Prostate gland (tissue), 2 donors: Measurements from ENCODE around the gene AFMID.

Source experiments
- CTCF ChIP-seq, 4 experiments: fragments of 200-600 bp in 2 of 4; fragments of 450-650 bp in 2 of 4; sonication (generic) in 2 of 4; IDR thresholded peaks; 1 replicate in 3 of 4; 2 replicates in 1 of 4; pipeline ENCODE4 v1.5.1; 2016 to 2019; ENCODE audit warnings: antibody characterized with exemption in 4 of 4, mild to moderate bottlenecking in 2 of 4, moderate library complexity in 2 of 4
- POLR2A ChIP-seq: fragments of 450-650 bp; IDR thresholded peaks from one replicate; pipeline ENCODE4 v1.6.1; 2016; ENCODE audit warnings: antibody characterized with exemption, mild to moderate bottlenecking
- POLR2AphosphoS5 ChIP-seq: sonication (generic); formaldehyde crosslinking; IDR thresholded peaks from one replicate; pipeline ENCODE4 v1.6.1; 2017; ENCODE audit warnings: antibody characterized with exemption

- no peak for TF ChIP-seq POLR2AphosphoS5
- TF ChIP-seq CTCF (IDR thresholded peaks at IDR 0.05): no peak
- no peak for TF ChIP-seq POLR2A
Measured at GRCh38 chr17:78228176-78228575, 41.0 kb downstream of the AFMID start.
